AG09319 (cell line): ENCODE measurements around the gene PIK3R3.
"Not testable (repeated sequence)": the region's sequence is repeated elsewhere in the genome, so short reads cannot be mapped to it uniquely, and the experiment has no call there.

Experiments
- DNase-seq: peaks from one replicate; pipeline ENCODE4 v3.0.0-alpha.2; 2010; ENCODE audit warnings: low read depth; ENCODE audit errors: extremely low read depth
- CTCF ChIP-seq: IDR thresholded peaks from 2 replicates; pipeline ENCODE4 v1.5.1; 2011; ENCODE audit warnings: low read depth, mild to moderate bottlenecking, inconsistent platforms, low read length, moderate library complexity

Gene PIK3R3

GRCh38 chr1:46062651-46063319 lies 69.6 kb downstream of the PIK3R3 start:
- TF ChIP-seq CTCF = no peak
- DNase-seq = no peak

- DNase-seq = no peak
- TF ChIP-seq CTCF = no peak
These were observed 71.3 kb downstream of the PIK3R3 start for GRCh38 chr1:46061146-46061545.

- no peak for TF ChIP-seq CTCF
These were observed 73.5 kb downstream of the PIK3R3 start for GRCh38 chr1:46058936-46059335.

GRCh38 chr1:46057781-46058180 lies 74.6 kb downstream of the PIK3R3 start:
- no peak for DNase-seq
- no peak for TF ChIP-seq CTCF

More at GRCh38 chr1:46058936-46059335, 73.5 kb downstream of the PIK3R3 start:
- DNase-seq = no peak

GRCh38 chr1:46057215-46057614 lies 75.2 kb downstream of the PIK3R3 start:
- not testable (repeated sequence) for DNase-seq

GRCh38 chr1:46056325-46056724 lies 76.1 kb downstream of the PIK3R3 start:
- no peak for DNase-seq
- no peak for TF ChIP-seq CTCF

GRCh38 chr1:46053734-46054133 lies 78.7 kb downstream of the PIK3R3 start:
- no peak for DNase-seq
- no peak for TF ChIP-seq CTCF

- no peak for DNase-seq
These were observed 88.3 kb downstream of the PIK3R3 start for GRCh38 chr1:46044116-46044515.

More at GRCh38 chr1:46044116-46044515, 88.3 kb downstream of the PIK3R3 start:
- no peak for TF ChIP-seq CTCF
